A204.1 (cell line): Measurements from ENCODE around the gene PHB1.
"Not testable (repeated sequence)": the region's sequence is repeated elsewhere in the genome, so short reads cannot be mapped to it uniquely, and the experiment has no call there.

Experiments used
- FAIRE-seq: peaks from 2 replicates; lab custom pipeline; 2012; peaks lifted over from hg19 to GRCh38; lab: Jason Lieb, UNC

The PHB1 gene

GRCh38 chr17:49439673-49440571 is 25.2 kb upstream of the PHB1 start:
- FAIRE-seq: no peak

- no peak for FAIRE-seq
Observed at GRCh38 chr17:49439305-49439672, 24.6 kb upstream of the PHB1 start.

GRCh38 chr17:49438436-49439278 is 24.0 kb upstream of the PHB1 start:
- no peak for FAIRE-seq

- no peak for FAIRE-seq
Observed at GRCh38 chr17:49437696-49438435, 23.2 kb upstream of the PHB1 start.

- no peak for FAIRE-seq
Observed at GRCh38 chr17:49436174-49436573, 21.5 kb upstream of the PHB1 start.

GRCh38 chr17:49435671-49436029 is 21.0 kb upstream of the PHB1 start:
- FAIRE-seq: no peak

- FAIRE-seq: no peak
Observed at GRCh38 chr17:49434821-49435670, 20.4 kb upstream of the PHB1 start.

- no peak for FAIRE-seq
Observed at GRCh38 chr17:49433000-49433694, 18.5 kb upstream of the PHB1 start.

GRCh38 chr17:49431743-49432142 is 17.1 kb upstream of the PHB1 start:
- FAIRE-seq: no peak

- FAIRE-seq: no peak
Observed at GRCh38 chr17:49425004-49425286, 10.3 kb upstream of the PHB1 start.

- FAIRE-seq: not testable (repeated sequence)
Observed at GRCh38 chr17:49424276-49425003, 9.8 kb upstream of the PHB1 start.

- FAIRE-seq: no peak
Observed at GRCh38 chr17:49422714-49423113, 8.0 kb upstream of the PHB1 start.

- not testable (repeated sequence) for FAIRE-seq
Observed at GRCh38 chr17:49419761-49420160, 5.1 kb upstream of the PHB1 start.

- FAIRE-seq: not testable (repeated sequence)
Observed at GRCh38 chr17:49418754-49419740, 4.4 kb upstream of the PHB1 start.

GRCh38 chr17:49414271-49414621 is 436 bp downstream of the PHB1 start:
- FAIRE-seq: no peak

- no peak for FAIRE-seq
Observed at GRCh38 chr17:49409066-49409465, 5.6 kb downstream of the PHB1 start.

GRCh38 chr17:49407981-49408501 is 6.6 kb downstream of the PHB1 start:
- no peak for FAIRE-seq

- FAIRE-seq: no peak
Observed at GRCh38 chr17:49407086-49407485, 7.6 kb downstream of the PHB1 start.

GRCh38 chr17:49406421-49407061 is 8.1 kb downstream of the PHB1 start:
- no peak for FAIRE-seq
